ENCODE measurements around the gene TTLL11.

TTLL11 gene

GRCh38 chr9:121784731-121785411 is 308.2 kb downstream of the TTLL11 start:
- no peak for DNase-seq (ENCODE audit: low spot score)

- DNase-seq (ENCODE audit: low spot score): no peak
These were observed 309.3 kb downstream of the TTLL11 start for GRCh38 chr9:121783521-121784507.

DNA sequence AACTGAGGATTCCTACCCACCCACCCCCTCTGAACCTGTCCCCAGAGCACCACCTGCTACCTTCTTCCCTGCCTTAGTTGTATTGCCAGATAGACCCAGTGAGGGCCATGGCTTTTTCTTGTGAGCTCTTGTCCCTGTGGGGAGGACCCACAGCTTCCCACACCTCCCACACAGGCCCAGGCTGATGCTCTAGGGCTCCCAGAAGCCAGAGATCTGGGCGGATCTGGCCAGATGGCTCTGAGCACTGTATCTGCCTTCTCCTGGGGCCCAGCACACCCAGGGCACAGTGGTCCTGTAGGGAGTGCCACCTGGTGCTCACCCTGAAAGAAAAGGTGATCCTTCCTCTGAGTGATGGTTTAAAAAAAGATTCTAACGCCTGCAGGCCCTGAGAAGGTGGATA is 310.0 kb downstream of the TTLL11 start:
- no peak for DNase-seq (ENCODE audit: low spot score)

GRCh38 chr9:121782514-121783110 is 310.5 kb downstream of the TTLL11 start:
- no peak for DNase-seq (ENCODE audit: low spot score)

DNA sequence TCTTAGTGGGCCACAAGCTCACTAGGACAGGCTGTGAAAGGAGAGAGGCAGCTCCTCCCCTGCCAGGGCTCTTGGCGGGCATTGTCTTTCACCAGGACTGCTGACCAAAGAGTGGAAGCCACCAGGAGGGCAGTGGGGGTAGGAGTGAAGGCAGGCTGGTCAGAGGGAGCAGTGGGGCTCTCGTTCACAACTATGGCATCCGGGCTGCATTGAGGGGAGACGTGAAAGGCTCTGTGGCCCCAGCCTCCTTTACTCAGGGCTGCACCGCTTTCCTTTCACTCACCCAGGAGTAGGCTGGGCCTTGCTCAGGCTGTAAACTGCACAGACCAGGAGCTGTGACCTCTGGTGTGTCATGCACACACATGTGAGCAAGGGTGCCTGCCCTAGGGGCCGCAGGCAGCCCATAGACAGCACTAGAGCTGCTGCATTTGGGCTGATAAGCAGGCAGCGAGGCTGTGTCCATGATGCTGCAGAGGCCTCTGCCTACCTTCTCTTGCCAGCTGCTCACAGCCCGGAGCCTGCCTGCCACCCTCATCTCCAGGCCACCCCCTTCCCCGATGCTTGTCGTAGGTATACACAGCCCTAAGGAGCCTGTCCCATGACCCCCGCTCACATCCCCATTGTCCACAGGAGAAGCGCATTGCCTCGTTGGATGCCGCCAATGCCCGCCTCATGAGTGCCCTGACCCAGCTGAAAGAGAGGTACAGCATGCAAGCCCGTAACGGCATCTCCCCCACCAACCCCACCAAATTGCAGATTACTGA is 311.2 kb downstream of the TTLL11 start:
- no peak for DNase-seq (ENCODE audit: low spot score)

DNA sequence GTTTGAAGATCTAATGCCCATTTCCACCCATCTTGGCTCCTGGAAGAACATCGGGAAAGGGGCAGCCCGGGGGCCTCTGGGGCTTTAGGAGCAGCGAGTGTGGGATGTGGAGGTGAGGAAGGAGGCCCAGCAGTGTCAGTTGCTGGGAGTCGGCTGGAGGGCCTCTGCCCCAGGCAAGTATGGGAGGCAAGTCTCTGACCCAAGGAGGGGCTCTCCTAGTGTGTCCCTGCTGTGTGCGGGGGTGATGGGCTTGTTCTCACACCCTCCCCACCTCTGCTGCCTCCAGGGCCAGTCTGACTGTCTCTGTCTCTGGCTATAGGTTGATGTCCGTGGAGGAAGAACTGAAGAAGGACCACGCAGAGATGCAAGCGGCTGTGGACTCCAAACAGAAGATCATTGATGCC is 312.0 kb downstream of the TTLL11 start:
- DNase-seq (ENCODE audit: low spot score): no peak

DNA sequence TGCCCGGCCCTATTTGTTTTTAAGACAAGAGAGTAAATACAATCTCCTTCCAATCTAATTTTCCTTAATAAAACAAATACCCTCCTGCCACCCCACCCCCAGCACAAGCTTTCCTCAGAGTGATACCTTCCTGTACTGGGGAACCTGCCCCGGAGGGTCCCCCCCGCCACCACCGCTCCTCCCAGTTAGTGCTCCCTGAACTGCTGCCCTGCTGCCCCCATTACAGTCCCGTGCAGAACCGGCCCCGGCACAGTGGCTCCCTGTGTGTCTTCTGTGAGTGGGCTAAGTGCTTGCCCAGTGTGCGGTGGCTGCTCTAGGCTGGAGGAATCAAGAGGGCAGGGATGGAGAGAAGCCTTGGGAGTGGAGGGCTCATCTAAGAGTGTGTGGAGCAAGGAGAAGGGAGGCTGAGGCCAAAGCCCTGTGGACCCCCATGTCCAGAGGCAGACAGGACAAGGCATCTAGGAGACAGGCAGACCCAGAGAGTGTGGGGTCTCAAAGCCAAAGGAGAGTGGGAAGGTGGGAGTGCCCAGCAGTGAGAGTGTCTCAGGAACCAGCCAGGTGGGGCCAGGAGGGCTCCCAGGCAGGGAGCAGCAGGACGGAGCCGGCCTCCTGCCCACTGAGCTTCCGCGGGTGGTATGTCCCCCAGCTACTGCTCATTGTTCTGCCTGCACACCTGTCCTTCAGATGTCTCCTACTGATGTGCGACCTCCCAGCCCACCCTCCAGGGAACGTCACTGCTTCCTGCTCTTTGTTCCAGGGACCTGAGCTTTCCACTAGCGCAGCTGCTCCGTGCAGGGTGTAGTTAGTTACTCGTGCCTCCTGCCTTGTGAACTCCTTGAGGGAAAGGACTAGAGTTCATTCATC is 312.7 kb downstream of the TTLL11 start:
- DNase-seq (ENCODE audit: low spot score): no peak

DNA sequence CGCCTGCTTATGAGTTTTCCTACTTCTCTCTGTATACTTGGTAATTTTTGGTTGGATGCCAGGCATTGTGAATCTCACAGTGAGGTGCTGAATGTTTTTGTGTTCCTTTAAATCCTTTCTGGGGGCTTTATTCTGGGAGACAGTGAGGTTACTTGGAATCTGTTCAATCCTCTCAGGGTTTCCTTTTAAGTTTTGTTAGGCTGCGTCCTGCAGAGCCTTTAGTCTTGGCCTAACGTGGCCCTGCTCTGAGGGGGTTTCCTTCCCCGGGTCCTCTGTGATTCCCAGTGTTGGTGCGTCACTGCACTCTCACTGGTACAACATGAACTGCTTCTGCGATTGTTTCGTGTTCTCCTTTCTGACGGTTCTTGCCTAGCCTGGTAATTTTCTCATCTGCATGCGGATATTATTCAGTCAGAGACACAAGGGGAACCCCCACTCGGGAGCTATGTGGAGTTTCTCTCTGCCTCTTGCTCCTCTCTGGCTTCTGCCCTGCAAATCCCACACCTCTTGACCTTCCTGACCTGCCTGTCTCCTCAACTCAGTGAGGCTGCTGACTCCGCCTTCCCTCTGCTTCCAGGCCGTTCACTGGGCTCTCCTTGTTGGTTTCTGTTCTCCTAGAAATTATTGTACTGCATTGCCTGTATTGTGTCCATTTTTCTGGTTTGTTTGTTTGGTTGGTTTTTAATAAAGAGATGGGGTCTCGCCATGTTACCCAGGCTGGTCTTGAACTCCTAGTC is 313.6 kb downstream of the TTLL11 start:
- no peak for DNase-seq (ENCODE audit: low spot score)

DNA sequence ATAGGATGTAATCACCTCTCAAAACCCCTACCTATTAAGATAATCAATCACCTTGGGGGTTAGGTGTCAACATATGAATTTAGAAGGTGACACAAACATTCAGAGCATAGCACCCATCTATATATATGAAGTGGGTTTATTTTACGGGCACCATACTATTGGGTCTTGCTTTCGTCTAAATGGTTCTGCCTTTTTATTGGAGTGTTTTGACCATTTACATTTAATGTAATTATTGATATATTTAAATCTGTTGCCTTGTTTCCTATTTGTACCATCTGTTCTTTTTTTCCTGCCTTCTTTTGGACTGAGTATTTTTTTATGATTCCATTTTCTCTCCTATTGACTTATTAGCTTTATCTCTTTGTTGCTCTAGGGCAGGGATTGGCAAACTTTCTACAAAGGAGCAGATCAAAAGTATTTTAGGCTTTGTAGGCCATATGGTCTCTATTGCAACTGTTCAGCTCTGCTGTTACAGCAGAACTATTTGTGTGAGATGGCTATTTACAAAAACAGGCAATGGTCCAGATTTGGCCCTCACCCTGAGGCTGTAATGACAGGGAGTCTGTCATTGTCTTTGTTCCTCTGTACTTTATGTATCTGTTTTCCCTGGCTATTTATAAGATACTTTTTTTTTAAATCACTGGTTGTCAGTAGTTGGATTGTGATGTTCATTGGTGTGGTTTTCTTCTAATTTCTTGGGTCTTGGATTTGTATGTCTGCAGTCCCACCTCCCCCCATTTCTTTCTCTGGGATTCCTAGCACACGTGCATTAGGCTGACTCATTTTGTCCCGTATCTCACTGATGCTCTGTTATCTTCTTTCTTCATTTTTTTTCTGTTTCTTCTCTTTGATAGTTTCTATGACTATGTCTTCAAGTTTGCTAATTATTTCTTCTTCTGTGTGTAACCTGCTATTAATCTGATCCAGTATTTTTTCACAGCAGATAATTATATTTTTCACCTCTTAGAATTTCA is 314.6 kb downstream of the TTLL11 start:
- no peak for DNase-seq (ENCODE audit: low spot score)

DNA sequence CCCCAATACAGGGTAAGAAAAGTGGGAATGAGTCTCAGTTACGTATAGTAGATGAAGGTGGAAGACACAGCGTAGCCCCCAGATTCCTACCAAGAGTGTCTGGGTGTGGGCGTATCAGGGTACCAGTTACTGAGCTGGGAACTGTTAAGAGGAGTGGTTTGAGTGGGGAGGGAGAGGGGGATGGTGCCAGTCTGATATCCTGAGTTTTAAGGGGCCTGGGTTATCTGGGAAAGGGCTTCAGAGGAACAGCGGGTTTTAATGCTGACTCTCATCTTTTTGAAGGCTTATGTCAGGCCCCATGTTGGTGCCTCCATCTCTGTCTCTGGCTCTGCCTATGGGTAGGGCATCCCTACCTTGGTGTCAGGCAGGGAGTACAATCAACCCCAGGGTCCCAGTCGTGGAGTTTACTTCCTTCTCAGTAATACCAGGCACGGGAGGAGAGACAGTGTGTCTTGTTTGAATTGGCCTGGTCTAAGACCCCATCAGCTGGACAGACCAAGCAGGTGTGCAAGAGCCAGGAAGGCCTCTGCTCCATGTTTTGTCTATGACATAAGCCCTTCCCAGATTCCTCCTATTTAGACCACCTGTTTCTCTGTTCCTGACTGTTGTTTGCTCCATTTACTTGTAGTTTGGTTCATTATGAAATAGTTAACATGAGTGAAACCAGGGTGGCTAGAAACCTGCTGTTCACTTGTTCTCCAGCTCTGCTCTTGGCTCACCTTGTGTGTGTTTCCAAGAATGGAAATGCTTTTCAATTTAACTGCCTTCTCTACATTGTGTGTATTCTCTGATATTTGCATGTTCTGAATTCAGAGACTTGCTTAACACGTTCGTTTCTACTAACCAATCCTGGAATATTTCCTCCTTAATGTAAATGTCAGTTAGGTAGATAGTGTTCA is 316.1 kb downstream of the TTLL11 start:
- DNase-seq (ENCODE audit: low spot score): no peak

DNA sequence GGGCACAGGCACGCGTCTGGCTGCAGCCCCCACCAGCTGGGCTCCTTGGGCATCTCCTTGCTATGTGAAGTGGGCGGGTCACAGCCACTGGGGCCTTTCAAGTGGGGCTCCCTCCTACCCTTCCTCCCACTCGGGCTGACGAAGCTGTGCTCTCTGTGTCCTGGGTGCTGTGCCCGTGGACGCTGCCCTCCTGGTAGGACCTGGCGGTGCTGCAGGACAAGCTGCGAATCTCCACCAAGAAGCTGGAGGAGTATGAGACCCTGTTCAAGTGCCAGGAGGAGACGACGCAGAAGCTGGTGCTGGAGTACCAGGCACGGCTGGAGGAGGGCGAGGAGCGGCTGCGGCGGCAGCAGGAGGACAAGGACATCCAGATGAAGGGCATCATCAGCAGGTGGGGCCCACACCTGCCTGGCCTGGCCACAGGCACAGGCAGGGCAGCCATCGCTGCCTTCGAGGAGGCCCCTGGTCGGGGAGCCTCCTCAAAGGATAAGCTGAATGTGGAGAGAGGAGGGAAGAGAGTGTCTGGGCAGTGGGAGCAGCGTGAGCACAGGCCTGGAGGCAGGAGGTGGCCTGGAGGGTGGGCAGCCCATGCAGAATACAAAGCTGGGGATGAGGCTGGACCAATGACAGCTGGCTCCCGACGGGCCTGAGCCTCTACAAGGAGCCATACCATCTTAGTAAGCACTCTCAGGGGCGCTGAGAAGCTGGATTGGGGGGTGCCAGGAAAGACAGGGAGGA is 316.9 kb downstream of the TTLL11 start:
- no peak for DNase-seq (ENCODE audit: low spot score)

DNA sequence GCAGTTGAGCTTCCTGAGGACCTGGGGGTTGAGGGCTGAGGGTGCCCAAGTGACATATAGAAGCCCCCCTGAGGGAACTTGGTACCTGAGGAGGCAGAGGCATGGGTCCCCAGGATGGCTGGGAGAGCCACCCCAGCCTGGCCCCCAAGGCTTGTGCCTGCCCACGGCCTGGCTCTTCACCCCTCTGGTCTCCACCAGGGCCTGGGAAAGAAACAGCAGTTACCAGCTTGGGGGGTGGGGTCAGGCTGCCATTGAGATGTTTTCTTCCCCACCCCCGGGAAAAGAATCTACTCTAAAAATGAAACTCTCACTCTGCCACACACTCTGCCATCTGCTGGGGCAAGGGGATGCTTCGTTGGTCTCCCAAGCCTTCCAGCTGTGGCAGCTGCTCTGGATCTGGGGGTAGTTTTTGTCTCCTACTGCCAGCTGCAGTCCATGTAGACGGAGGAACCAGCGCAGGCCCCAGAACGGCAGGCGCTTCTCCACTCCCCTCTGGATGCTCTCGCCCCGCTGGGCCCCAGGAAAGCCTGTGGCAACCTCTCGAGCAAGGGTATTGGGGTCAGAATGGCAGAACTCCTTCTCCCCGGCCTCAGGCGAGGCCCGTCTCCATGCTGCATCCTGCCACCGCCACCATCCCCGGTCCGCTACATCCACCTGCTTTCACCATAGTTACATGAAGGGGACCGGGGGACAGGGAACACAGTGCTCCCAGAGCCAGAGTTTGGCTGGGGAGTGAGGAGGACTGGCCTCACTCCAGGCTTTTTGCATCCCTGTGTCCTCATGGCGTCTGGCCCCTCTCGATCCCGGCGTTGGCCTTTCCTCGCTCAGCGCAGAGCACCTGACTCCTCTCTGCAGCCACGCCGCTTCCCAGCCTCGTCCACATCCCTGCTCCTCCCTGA is 318.1 kb downstream of the TTLL11 start:
- no peak for DNase-seq (ENCODE audit: low spot score)

DNA sequence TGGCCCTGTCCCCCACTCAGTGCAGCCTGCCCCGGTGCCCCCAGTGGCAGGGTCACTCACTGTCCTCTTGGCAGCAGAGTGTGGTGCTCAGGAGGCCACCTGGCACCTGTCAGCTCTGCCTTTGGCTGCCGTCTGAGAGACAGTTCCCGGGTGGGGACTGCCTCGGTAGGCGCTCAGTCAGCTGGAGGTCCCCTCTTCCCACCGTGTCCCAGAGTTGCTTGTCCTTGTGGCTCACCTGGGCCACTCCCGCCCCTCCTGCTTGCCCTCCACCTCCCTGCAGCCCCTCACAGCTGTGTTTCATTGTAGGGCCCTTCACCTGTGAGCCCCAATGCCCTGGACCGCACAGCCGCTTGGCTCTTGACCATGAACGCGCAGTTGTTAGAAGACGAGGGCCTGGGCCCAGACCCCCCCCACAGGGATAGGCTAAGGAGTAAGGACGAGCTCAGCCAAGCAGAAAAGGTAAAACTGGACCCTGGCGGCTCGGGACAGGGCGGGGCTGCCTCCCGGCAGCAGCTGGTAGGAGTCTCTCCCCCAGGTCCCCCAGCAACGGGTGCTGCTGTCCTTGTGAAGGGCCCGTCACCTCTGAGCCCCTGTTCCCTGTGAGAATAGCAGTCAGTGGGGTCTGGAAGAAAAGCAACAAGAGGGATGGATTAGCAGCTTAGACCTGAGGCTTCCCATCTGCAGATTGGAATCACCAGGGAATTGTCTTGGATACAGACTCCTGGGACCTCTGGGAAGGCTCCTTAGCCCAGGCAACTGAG is 319.0 kb downstream of the TTLL11 start:
- no peak for DNase-seq (ENCODE audit: low spot score)

- DNase-seq (ENCODE audit: low spot score): no peak
These were observed 319.7 kb downstream of the TTLL11 start for GRCh38 chr9:121773286-121773953.

Measured in CD4-positive, alpha-beta T cell treated with Interleukin-6 at 100 ng/mL for 8 hours (primary cell).